ENCODE results near the gene NIPBL. TPM values are rescaled to one million over a fixed set of nuclear protein-coding genes. Genes with fewer than 3 reads are reported as not detected.

The NIPBL gene
- total RNA-seq, 1 experiment from 2014 or later: 45.1 TPM

DNA sequence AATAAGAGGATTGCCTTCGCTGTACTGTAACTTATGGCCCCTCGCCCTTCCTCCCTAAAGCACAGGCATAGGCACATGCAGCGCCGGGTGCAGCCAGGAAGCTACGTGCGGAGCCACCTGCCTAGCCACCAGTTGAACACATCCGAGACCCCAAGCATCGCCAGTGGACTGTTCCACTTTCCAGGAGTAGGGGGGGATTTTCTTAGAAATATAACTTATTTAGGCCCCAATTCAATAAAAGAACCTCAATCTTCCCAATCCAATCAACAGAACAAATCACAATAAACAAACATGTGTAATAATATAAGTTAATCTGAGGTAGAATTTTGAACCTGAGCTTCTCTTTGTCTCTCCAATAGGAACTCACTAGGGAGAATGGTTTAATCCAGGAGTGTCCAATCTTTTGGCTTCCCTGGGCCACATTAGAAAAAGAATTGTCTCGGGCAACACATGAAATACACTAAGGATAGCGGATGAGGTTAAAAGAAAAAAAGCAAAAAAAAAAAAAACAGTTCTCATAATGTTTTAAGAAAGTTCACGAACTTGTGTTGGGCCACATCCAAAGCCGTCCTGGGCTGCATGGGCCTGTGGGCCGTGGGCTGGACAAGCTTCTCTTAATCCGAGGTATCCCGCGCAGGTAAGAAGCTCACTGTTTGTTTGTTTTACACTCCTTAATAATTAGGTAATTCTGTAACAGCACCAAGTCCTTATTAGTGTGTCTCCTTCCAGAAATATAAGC is 22.0 kb upstream of the NIPBL start:
- ChIA-PET CTCF (interaction anchor here (0.7 to 1.0 kb wide), 2 partner anchors 15 to 164 kb away, joined by 3 read pairs; no protein-coding TSS in a partner anchor), RAD21 (ENCODE audit: low non-redundant PET in 1 of 2, low total read pairs in 2 of 2, uncharacterized antibody in 2 of 2, unreplicated experiment in 2 of 2) (interaction anchor here (0.7 kb wide), 2 partner anchors 9 to 102 kb away, joined by 3 to 4 read pairs; no protein-coding TSS in a partner anchor), POLR2A (interaction anchor here (0.7 to 0.8 kb wide), 2 partner anchors 9 to 689 kb away, joined by 3 read pairs; no protein-coding TSS in a partner anchor)
- Histone ChIP-seq H3K27ac (ENCODE audit: low read depth, low read length) (no peak overlapping the region), H3K36me3 (ENCODE audit: control insufficient read depth in 1 of 2, insufficient read depth in 2 of 2, low read length in 2 of 2) (no peaks in the 10 kb centered on the region), H3K9me3 (ENCODE audit: control insufficient read depth in 1 of 2, insufficient read depth in 1 of 2, low read depth in 1 of 2, low read length in 2 of 2) (no peaks in the 10 kb centered on the region), H4K20me1 (ENCODE audit: insufficient read depth) (no peaks in the 10 kb centered on the region), H2AFZ (ENCODE audit: low read depth, low read length, poor library complexity, severe bottlenecking) (peak overlapping the region; percentile 70), H3K4me1 (ENCODE audit: control insufficient read depth in 1 of 2, insufficient read depth in 2 of 2, low read length in 2 of 2) (peaks cover 0 to 3% of the 10 kb centered on the region in 2 experiments; a peak in 1 of 4 replicates), H3K4me3 (replicated peaks in 1 of 2; ENCODE audit: low read depth in 1 of 2, low read length in 2 of 2) (no peak overlapping the region), H3K79me2 (ENCODE audit: insufficient read depth, low read length) (no peaks in the 10 kb centered on the region), H3K27me3 (ENCODE audit: insufficient read depth, low read length) (no peaks in the 10 kb centered on the region), H3K9me2 (ENCODE audit: insufficient read depth) (no peaks in the 10 kb centered on the region), H3K9ac (ENCODE audit: low read length) (no peak overlapping the region), H3K4me2 (ENCODE audit: low read length) (peak overlapping the region; percentile 43)
- BruUV-seq (replicated peaks): no TSS peak
- ATAC-seq (peak; percentile 83), DNase-seq (ENCODE audit: low read depth, low spot score) (peak; percentile 45)
- intact Hi-C loops (cut with micrococcal nuclease): no loop called here
- TF ChIP-seq, protein P1, sequence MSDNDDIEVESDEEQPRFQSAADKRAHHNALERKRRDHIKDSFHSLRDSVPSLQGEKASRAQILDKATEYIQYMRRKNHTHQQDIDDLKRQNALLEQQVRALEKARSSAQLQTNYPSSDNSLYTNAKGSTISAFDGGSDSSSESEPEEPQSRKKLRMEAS (IDR thresholded peaks at IDR 0.05): peak; percentile 46; the same call in 1 of the 2 replicates
- TF ChIP-seq JUND (IDR thresholded peaks at IDR 0.05) (no peak), ZFX (IDR thresholded peaks at IDR 0.05) (no peak), YY1 (IDR thresholded peaks at IDR 0.05; ENCODE audit: extremely low read depth, insufficient replicate concordance, low read depth, low read length) (no peak)

DNA sequence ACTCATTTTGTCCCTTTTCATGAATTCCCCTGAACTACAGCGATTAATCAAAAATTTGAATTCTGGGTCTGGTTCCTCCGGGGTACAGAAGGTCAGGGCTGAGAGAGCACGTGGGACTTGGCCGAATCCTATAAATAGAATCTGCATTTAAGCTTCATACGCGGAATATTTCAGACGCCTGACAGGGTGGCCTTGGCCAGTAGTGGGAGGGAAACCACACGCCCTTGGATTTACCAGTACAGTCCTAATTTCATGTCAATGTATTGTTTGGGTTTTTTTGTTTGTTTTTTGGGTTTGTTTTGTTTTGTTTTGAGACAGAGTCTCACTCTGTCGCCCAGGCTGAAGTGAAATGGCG is 21.5 kb upstream of the NIPBL start:
- no TSS peak for BruUV-seq (replicated peaks)
- DNase-seq (ENCODE audit: low read depth, low spot score) (no peak), ATAC-seq (no peak)
- RAD21 ChIA-PET (ENCODE audit: low non-redundant PET in 1 of 2, low total read pairs in 2 of 2, uncharacterized antibody in 2 of 2, unreplicated experiment in 2 of 2): interaction anchor here in 1 of 2 experiments (0.7 kb wide), 1 partner anchor 102 kb away, joined by 4 read pairs; no protein-coding TSS in a partner anchor
- Histone ChIP-seq H2AFZ (ENCODE audit: low read depth, low read length, poor library complexity, severe bottlenecking) (peak overlapping the region; percentile 70), H3K27ac (ENCODE audit: low read depth, low read length) (no peak overlapping the region), H3K36me3 (ENCODE audit: control insufficient read depth in 1 of 2, insufficient read depth in 2 of 2, low read length in 2 of 2) (no peaks in the 10 kb centered on the region), H3K9me2 (ENCODE audit: insufficient read depth) (no peaks in the 10 kb centered on the region), H3K9ac (ENCODE audit: low read length) (no peak overlapping the region), H3K27me3 (ENCODE audit: insufficient read depth, low read length) (no peaks in the 10 kb centered on the region), H3K4me1 (ENCODE audit: control insufficient read depth in 1 of 2, insufficient read depth in 2 of 2, low read length in 2 of 2) (peaks cover 0 to 3% of the 10 kb centered on the region in 2 experiments; a peak in 1 of 4 replicates), H3K4me2 (ENCODE audit: low read length) (peak overlapping the region; percentile 43; the same call in 1 of the 2 replicates), H3K4me3 (replicated peaks in 1 of 2; ENCODE audit: low read depth in 1 of 2, low read length in 2 of 2) (no peak overlapping the region), H4K20me1 (ENCODE audit: insufficient read depth) (no peaks in the 10 kb centered on the region), H3K9me3 (ENCODE audit: control insufficient read depth in 1 of 2, insufficient read depth in 1 of 2, low read depth in 1 of 2, low read length in 2 of 2) (no peaks in the 10 kb centered on the region), H3K79me2 (ENCODE audit: insufficient read depth, low read length) (no peaks in the 10 kb centered on the region)
- intact Hi-C loops (cut with micrococcal nuclease): no loop called here
- TF ChIP-seq TCF7L2 (IDR thresholded peaks at IDR 0.05; ENCODE audit: borderline replicate concordance, extremely low read depth, insufficient read depth, insufficient read length) (no peak), ZFX (IDR thresholded peaks at IDR 0.05) (no peak), SRF (IDR thresholded peaks at IDR 0.05; ENCODE audit: low read depth) (no peak), FOSL1 (IDR thresholded peaks at IDR 0.05; ENCODE audit: low read depth) (no peak), EZH2phosphoT487 (IDR thresholded peaks at IDR 0.05; ENCODE audit: borderline replicate concordance) (no peak), SP1 (IDR thresholded peaks at IDR 0.05; ENCODE audit: low read depth) (no peak), JUND (IDR thresholded peaks at IDR 0.05) (no peak), CEBPB (IDR thresholded peaks at IDR 0.05; ENCODE audit: low read depth) (no peak), POLR2A (IDR thresholded peaks at IDR 0.05; ENCODE audit: borderline replicate concordance, extremely low read depth, insufficient read depth, insufficient read length) (no peak), YY1 (IDR thresholded peaks at IDR 0.05; ENCODE audit: extremely low read depth, insufficient replicate concordance, low read depth, low read length) (no peak), CBX3 (IDR thresholded peaks at IDR 0.05; ENCODE audit: low read depth) (no peak), RAD21 (IDR thresholded peaks at IDR 0.05; ENCODE audit: low read depth) (no peak)
- TF ChIP-seq, protein P2, sequence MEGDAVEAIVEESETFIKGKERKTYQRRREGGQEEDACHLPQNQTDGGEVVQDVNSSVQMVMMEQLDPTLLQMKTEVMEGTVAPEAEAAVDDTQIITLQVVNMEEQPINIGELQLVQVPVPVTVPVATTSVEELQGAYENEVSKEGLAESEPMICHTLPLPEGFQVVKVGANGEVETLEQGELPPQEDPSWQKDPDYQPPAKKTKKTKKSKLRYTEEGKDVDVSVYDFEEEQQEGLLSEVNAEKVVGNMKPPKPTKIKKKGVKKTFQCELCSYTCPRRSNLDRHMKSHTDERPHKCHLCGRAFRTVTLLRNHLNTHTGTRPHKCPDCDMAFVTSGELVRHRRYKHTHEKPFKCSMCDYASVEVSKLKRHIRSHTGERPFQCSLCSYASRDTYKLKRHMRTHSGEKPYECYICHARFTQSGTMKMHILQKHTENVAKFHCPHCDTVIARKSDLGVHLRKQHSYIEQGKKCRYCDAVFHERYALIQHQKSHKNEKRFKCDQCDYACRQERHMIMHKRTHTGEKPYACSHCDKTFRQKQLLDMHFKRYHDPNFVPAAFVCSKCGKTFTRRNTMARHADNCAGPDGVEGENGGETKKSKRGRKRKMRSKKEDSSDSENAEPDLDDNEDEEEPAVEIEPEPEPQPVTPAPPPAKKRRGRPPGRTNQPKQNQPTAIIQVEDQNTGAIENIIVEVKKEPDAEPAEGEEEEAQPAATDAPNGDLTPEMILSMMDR (IDR thresholded peaks at IDR 0.05 in 2 of 3, conservative IDR thresholded peaks at IDR 0.05 in 1 of 3; ENCODE audit: borderline replicate concordance in 1 of 3, insufficient read depth in 1 of 3, low read depth in 2 of 3, low read length in 2 of 3): no peak
- TF ChIP-seq, protein P3, sequence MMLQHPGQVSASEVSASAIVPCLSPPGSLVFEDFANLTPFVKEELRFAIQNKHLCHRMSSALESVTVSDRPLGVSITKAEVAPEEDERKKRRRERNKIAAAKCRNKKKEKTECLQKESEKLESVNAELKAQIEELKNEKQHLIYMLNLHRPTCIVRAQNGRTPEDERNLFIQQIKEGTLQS (IDR thresholded peaks at IDR 0.05): no peak
- TF ChIP-seq, protein P1 (IDR thresholded peaks at IDR 0.05): no peak
- POLR2A ChIA-PET: no interaction called here
- CTCF ChIA-PET: no interaction called here
